Psoas muscle (tissue), 8 donors: ENCODE data around the gene PPTC7. TPM values are rescaled to one million over a fixed set of nuclear protein-coding genes. Genes with fewer than 3 reads are reported as not detected.
A peak's percentile ranks its signal among the peaks of the same experiment; 100 is the strongest.

Source experiments
- ATAC-seq, 4 donors: fragments of 200-7000 bp; cut with Tn5 transposase; one replicate each; pipeline ENCODE4 v1.9.1; 2020; ENCODE audit warnings: moderate library complexity in 3 of 4, mild to moderate bottlenecking in 2 of 4
- DNase-seq, 2 donors: peaks; one replicate each; pipeline ENCODE4 v3.0.0-alpha.2; 2020
- H3K27ac ChIP-seq: fragments of 200-600 bp; one replicate; pipeline ENCODE4 v1.8.0; 2022
- H3K27me3 ChIP-seq, 3 donors: fragments of 200-600 bp in 1 of 3; one replicate each; pipeline versions ENCODE4 v1.6.1 to v1.8.0; 2013 to 2022; ENCODE audit warnings: low read length in 2 of 3, mild to moderate bottlenecking in 2 of 3, moderate library complexity in 1 of 3; ENCODE audit not compliant: insufficient read depth in 3 of 3
- H3K36me3 ChIP-seq, 2 donors: fragments of 200-600 bp in 1 of 2; one replicate each; pipeline versions ENCODE4 v1.6.1 to v1.8.0; 2013 to 2022; ENCODE audit warnings: low read depth in 1 of 2, mild to moderate bottlenecking in 1 of 2, moderate library complexity in 1 of 2; ENCODE audit not compliant: insufficient read depth in 1 of 2
- H3K4me1 ChIP-seq: fragments of 200-600 bp; one replicate; pipeline ENCODE4 v1.8.0; 2022
- H3K4me3 ChIP-seq: fragments of 200-600 bp; one replicate; pipeline ENCODE4 v1.8.0; 2022; ENCODE audit warnings: mild to moderate bottlenecking
- H3K9me3 ChIP-seq: fragments of 200-600 bp; one replicate; pipeline ENCODE4 v1.8.0; 2022
- WGBS, 3 donors: extraction: QIAGEN DNeasy Blood & Tissue Kit; methylation state at CpG; one replicate each; pipeline versions ENCODE4 v1.1.6 to v1.1.7; 2013; 5-methylcytosine and 5-hydroxymethylcytosine counted together
- intact Hi-C, 2 donors: fragments of 100-400 bp; cut with DNase I; formaldehyde crosslinking; loops; one replicate each; pipeline versions ENCODE4 v1.11.0 to v1.14.2; 2022
- polyA plus RNA-seq, 3 donors: library from polyadenylated mRNA; stranded (reverse); fragments of 200-250 nt; gene quantifications; one replicate each; pipeline ENCODE4 v1.2.3, GENCODE V29; 2013
- total RNA-seq, 4 donors: library from RNA; stranded (reverse); fragmentation: NEBNext Ultra II Directional in 2 of 4; extraction: Animal tissue kit (Norgen Biotek cat#: 25700) in 2 of 4; gene quantifications; one replicate each; pipeline versions ENCODE4 v1.2.1 to v1.2.4, GENCODE V29; 2021 to 2023
- TF ChIP-seq, protein P1 (sequence below): fragments of 200-600 bp; IDR thresholded peaks from one replicate; pipeline ENCODE4 v1.8.0; 2022; ENCODE audit warnings: antibody characterized with exemption
- donor health status: healthy with polysubstance abuse.
- donor health status: DM: no; HTN: no; CAD: no; lungs with moderate emphysema.
- donor health status: Bipolar disorder and iron deficiency.
- donor health status: healthy.
- donor health status: DM: yes; HTN: yes; CAD: no.
- donor health status: DM: no; HTN: no; CAD: no.
- donor health status: DM: no; HTN: no; CAD: no.
- donor health status: DM: yes; HTN: yes; CAD: no.

PPTC7 gene
- total and polyA plus RNA-seq, 7 donors: 54.6 to 213 (median 71.9) TPM

DNA sequence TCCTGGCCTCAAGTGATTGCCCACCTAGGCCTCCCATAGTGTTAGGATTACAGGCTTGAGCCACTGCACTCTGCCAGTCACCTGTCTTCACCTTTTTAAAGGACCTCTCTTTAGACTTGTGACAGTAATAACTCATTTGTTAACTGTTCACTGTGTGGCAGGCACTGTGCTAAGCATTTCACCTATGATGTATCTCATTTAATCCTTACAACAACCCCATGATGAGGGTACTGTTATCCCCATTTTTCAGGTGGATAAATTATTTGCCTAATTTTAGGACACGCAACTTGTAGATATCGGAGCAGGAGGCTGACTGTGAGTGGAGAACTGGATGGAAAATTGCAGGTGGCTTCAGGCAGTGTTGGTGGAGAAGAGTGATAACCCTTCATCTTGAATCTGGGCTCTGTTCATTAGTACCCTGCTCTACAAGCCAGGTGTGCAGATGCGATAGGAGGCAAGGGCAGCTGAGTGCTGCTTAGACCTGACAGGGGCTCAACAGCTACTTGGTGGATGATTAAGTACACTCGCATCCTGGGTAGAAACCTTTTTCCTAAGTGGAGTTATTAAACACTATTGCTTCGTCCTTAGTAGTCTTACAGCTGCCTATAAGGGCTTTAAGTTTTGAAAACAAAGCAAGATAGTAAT is 33.5 kb upstream of the PPTC7 start:
- H3K4me3 ChIP-seq: no peak overlapping the region
- DNase-seq (no peak), ATAC-seq (no peak)
- H3K36me3 ChIP-seq: peaks cover 0 to 8% of the 10 kb centered on the region in 2 donors
- no peaks in the 10 kb centered on the region for H3K9me3 ChIP-seq
- H3K27me3 ChIP-seq: no peaks in the 10 kb centered on the region
- H3K27ac ChIP-seq: no peak overlapping the region
- intact Hi-C loops: no loop called here
- peaks cover 7% of the 10 kb centered on the region for H3K4me1 ChIP-seq
- WGBS, 3 donors: 85 to 95% (median 94%) methylated on average over 5 of the region's 5 CpGs
- TF ChIP-seq, protein P1, sequence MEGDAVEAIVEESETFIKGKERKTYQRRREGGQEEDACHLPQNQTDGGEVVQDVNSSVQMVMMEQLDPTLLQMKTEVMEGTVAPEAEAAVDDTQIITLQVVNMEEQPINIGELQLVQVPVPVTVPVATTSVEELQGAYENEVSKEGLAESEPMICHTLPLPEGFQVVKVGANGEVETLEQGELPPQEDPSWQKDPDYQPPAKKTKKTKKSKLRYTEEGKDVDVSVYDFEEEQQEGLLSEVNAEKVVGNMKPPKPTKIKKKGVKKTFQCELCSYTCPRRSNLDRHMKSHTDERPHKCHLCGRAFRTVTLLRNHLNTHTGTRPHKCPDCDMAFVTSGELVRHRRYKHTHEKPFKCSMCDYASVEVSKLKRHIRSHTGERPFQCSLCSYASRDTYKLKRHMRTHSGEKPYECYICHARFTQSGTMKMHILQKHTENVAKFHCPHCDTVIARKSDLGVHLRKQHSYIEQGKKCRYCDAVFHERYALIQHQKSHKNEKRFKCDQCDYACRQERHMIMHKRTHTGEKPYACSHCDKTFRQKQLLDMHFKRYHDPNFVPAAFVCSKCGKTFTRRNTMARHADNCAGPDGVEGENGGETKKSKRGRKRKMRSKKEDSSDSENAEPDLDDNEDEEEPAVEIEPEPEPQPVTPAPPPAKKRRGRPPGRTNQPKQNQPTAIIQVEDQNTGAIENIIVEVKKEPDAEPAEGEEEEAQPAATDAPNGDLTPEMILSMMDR: no peak

DNA sequence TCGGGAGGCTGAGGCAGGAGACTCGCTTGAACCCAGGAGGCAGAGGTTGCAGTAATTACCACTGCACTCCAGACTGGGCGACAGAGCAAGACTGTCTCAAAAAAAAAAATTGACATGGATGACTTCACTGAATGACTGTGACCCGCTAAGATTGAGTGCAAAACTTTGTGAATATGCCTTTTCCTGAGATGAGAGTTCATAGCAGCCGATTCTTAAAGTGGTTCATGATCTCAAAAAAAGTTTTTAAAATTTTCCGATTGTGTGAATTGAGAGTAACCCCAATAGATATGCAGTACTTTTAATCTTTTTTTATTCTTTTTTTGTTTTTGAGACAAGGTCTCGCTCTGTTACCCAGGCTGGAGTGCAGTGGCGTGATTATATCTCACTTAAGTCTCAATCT is 32.1 kb upstream of the PPTC7 start:
- Histone ChIP-seq H3K27ac (no peak overlapping the region), H3K9me3 (no peaks in the 10 kb centered on the region), H3K27me3 (no peaks in the 10 kb centered on the region), H3K36me3 (peaks cover 0 to 8% of the 10 kb centered on the region in 2 donors), H3K4me1 (peaks cover 7% of the 10 kb centered on the region), H3K4me3 (peak overlapping the region; percentile 80)
- 84 to 89% (median 86%) methylated on average over 8 of the region's 8 CpGs for WGBS, 3 donors
- TF ChIP-seq, protein P1: no peak
- intact Hi-C loops: no loop called here
- no peak for ATAC-seq
- no peak for DNase-seq

GRCh38 chr12:110613771-110614684 is 30.9 kb upstream of the PPTC7 start, which contains the start of gene TCTN1:
TSS of gene TCTN1 (plus strand) at chr12:110614129. CDS start at chr12:110614183, 54 bp downstream.
- Histone ChIP-seq H3K4me3 (peak within 1 kb of the TSS; percentile 80), H3K9me3 (no peaks in the 10 kb centered on the region), H3K4me1 (peaks cover 7% of the 10 kb centered on the region), H3K36me3 (peaks cover 0 to 8% of the 10 kb centered on the region in 2 donors), H3K27me3 (no peaks in the 10 kb centered on the region), H3K27ac (peak within 1 kb of the TSS; percentile 56)
- TF ChIP-seq, protein P1: no peak
- 2% methylated on average over 53 to 60 of the region's 60 CpGs for WGBS, 3 donors
- DNase-seq: peak; percentile 98
- intact Hi-C loops: loop anchor here in 1 of 2 donors (5.0 kb wide), 1 partner anchor 78 kb away; no protein-coding TSS in a partner anchor
- ATAC-seq: peak; percentile 99

DNA sequence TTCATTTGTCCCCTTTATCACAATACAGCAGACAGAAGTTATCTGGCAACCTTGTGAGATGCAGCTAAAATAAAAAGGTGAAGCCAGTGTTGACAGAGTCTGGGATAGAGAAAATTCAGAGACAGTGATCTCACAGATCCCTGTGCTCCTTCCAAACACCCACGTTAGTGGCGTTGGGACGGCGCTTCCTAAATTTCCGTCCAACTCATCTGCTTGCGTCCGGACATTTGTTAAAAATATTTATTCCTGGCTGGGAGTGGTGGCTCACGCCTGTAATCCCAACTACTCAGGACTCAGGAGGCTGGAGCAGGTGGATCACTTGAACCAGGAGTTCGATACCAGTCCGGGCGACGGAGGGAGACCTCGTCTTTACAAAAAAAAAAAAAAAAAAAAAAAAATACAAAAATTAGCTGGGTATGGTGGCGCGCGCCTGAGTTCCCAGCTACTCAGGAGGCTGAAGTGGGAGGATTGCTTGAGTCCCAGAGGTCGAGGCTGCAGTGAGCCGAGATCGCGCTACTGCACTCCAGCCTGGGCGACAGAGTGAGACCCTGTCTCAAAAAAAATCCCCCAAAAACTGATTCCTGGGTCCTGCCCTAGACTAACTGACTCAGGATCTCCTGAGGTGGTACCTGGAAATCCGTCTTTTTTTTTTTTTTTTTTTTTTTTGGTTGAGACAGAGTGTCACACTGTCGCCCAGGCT is 30.1 kb upstream of the PPTC7 start:
- peaks cover 0 to 8% of the 10 kb centered on the region in 2 donors for H3K36me3 ChIP-seq
- no peaks in the 10 kb centered on the region for H3K27me3 ChIP-seq
- DNase-seq (peak in 1 of 2 donors; percentile 32), ATAC-seq (peak in 2 of 4 donors; percentile 1 to 2)
- H3K4me1 ChIP-seq: peaks cover 7% of the 10 kb centered on the region
- no peaks in the 10 kb centered on the region for H3K9me3 ChIP-seq
- intact Hi-C loops: loop anchor here in 1 of 2 donors (5.0 kb wide), 1 partner anchor 79 kb away; no protein-coding TSS in a partner anchor
- H3K27ac ChIP-seq: peak overlapping the region; percentile 56
- TF ChIP-seq, protein P1: no peak
- 69 to 73% (median 72%) methylated on average over 22 to 23 of the region's 23 CpGs for WGBS, 3 donors
- peak overlapping the region; percentile 80 for H3K4me3 ChIP-seq
